Tibial artery (tissue), 4 donors: Measurements from ENCODE around the gene ENPP3.
A peak's percentile ranks its signal among the peaks of the same experiment; 100 is the strongest.

Experiments used
- DNase-seq, 2 donors: peaks; one replicate each; pipeline ENCODE4 v3.0.0-alpha.2; 2019
- H3K27ac ChIP-seq, 2 donors: fragments of 200-600 bp; sonication (generic) in 1 of 2; 1 replicate in 1 of 2; 2 replicates in 1 of 2; pipeline ENCODE4 v1.5.1; 2018 to 2019; ENCODE audit warnings: mild to moderate bottlenecking in 1 of 2
- H3K27me3 ChIP-seq, 2 donors: fragments of 200-600 bp; sonication (generic) in 1 of 2; one replicate each; pipeline versions ENCODE4 v1.5.1 to v1.6.0; 2016 to 2019
- H3K36me3 ChIP-seq, 3 donors: fragments of 200-600 bp; sonication (generic) in 2 of 3; one replicate each; pipeline ENCODE4 v1.5.1; 2016 to 2019; ENCODE audit warnings: mild to moderate bottlenecking in 2 of 3
- H3K4me1 ChIP-seq, 4 donors: fragments of 200-600 bp; sonication (generic) in 2 of 4; 1 replicate in 3 of 4; 2 replicates in 1 of 4; pipeline ENCODE4 v1.5.1; 2016 to 2019
- H3K4me3 ChIP-seq, 2 donors: fragments of 200-600 bp; sonication (generic) in 1 of 2; 1 replicate in 1 of 2; 2 replicates in 1 of 2; pipeline ENCODE4 v1.5.1; 2018 to 2019; ENCODE audit warnings: mild to moderate bottlenecking in 2 of 2
- H3K9me3 ChIP-seq, 3 donors: fragments of 200-600 bp; sonication (generic) in 1 of 3; one replicate each; pipeline ENCODE4 v1.5.1; 2016 to 2019
- CTCF ChIP-seq, 2 experiments: fragments of 200-600 bp in 1 of 2; fragments of 450-650 bp in 1 of 2; IDR thresholded peaks; one replicate each; pipeline ENCODE4 v1.5.1; 2017 to 2019; ENCODE audit warnings: antibody characterized with exemption in 2 of 2, mild to moderate bottlenecking in 1 of 2, moderate library complexity in 1 of 2
- intact Hi-C: fragments of 100-400 bp; cut with DNase I; formaldehyde crosslinking; loops from one replicate; pipeline ENCODE4 v1.15.0; 2023; ENCODE audit warnings: low total_unique reads

Gene ENPP3

GRCh38 chr6:131756039-131756438 lies 118.9 kb downstream of the ENPP3 start:
- H3K36me3 ChIP-seq = no peaks in the 10 kb centered on the region

GRCh38 chr6:131758920-131759319 lies 121.8 kb downstream of the ENPP3 start:
- no peaks in the 10 kb centered on the region for H3K36me3 ChIP-seq
- peak overlapping the region in 1 of 2 donors; percentile 13 for H3K27ac ChIP-seq
- intact Hi-C loops = no loop called here
- peaks cover 0 to 25% (median 3%) of the 10 kb centered on the region in 4 donors for H3K4me1 ChIP-seq
- no peak for TF ChIP-seq CTCF (IDR thresholded peaks at IDR 0.05)
- no peaks in the 10 kb centered on the region for H3K9me3 ChIP-seq
- no peak for DNase-seq
- H3K4me3 ChIP-seq = no peak overlapping the region
- no peaks in the 10 kb centered on the region for H3K27me3 ChIP-seq

More at GRCh38 chr6:131756039-131756438, 118.9 kb downstream of the ENPP3 start:
- no peaks in the 10 kb centered on the region for H3K27me3 ChIP-seq
- H3K27ac ChIP-seq = no peak overlapping the region
- no peak overlapping the region for H3K4me3 ChIP-seq
- intact Hi-C loops = no loop called here
- no peak for TF ChIP-seq CTCF (IDR thresholded peaks at IDR 0.05)
- peaks cover 0 to 24% (median 3%) of the 10 kb centered on the region in 4 donors for H3K4me1 ChIP-seq
- H3K9me3 ChIP-seq = no peaks in the 10 kb centered on the region
- no peak for DNase-seq

- Histone ChIP-seq H3K4me1 (peaks cover 0 to 41% (median 13%) of the 10 kb centered on the region in 4 donors), H3K4me3 (no peak overlapping the region), H3K27me3 (no peaks in the 10 kb centered on the region), H3K36me3 (no peaks in the 10 kb centered on the region), H3K9me3 (no peaks in the 10 kb centered on the region), H3K27ac (no peak overlapping the region)
- DNase-seq = no peak
- no peak for TF ChIP-seq CTCF (IDR thresholded peaks at IDR 0.05)
- intact Hi-C loops = no loop called here
Observed at GRCh38 chr6:131761060-131761761, 124.1 kb downstream of the ENPP3 start.

DNA sequence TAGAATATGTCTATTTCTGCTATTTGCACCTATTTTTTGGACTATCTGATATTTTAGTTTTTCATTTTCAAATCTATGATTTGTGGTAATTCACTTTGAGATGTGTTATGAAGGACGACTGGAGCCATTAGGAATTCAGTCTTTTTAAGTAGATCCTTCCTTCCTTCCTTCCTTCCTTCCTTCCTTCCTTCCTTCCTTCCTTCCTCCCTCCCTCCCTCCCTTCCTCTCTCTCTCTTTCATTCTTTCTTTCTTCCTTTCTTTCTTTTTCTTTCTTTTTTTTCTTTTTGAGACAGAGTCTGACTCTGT lies 124.6 kb downstream of the ENPP3 start:
- Histone ChIP-seq H3K27me3 (no peaks in the 10 kb centered on the region), H3K4me3 (no peak overlapping the region), H3K36me3 (no peaks in the 10 kb centered on the region), H3K4me1 (peaks cover 0 to 46% (median 13%) of the 10 kb centered on the region in 4 donors), H3K27ac (no peak overlapping the region), H3K9me3 (no peaks in the 10 kb centered on the region)
- TF ChIP-seq CTCF (IDR thresholded peaks at IDR 0.05) = no peak
- DNase-seq = no peak
- intact Hi-C loops = no loop called here

GRCh38 chr6:131762984-131763383 lies 125.9 kb downstream of the ENPP3 start:
- Histone ChIP-seq H3K36me3 (no peaks in the 10 kb centered on the region), H3K4me1 (peaks cover 0 to 48% (median 13%) of the 10 kb centered on the region in 4 donors), H3K9me3 (no peaks in the 10 kb centered on the region), H3K27ac (no peak overlapping the region), H3K27me3 (no peaks in the 10 kb centered on the region), H3K4me3 (no peak overlapping the region)
- intact Hi-C loops = no loop called here
- DNase-seq = no peak
- TF ChIP-seq CTCF (IDR thresholded peaks at IDR 0.05) = no peak
